ENCODE data around the gene SIK2.

Gene SIK2

DNA sequence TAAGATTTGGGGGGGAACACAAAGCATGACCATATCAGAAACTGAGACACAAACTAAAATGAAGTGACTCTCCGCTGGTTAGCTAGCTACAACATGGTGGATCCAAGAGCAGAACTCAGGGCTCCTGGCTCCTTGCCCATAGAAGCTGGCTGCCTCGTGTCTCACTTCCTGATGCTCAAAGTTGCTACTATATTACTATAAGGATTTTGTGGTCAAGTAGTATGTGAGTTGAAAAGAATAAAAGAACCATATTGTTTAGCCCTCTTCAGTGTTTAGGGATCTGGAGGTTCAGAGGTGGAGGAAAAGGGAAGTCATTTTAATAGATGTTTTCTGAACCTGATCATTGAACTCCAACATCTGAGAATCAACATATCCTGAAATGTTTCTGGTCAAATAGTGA lies 16.9 kb upstream of the SIK2 start:
- Histone ChIP-seq H3K27ac (ENCODE audit: low read depth, low read length) (no peak overlapping the region), H3K4me1 (ENCODE audit: insufficient read depth, low read length) (no peaks in the 10 kb centered on the region), H3K9ac (ENCODE audit: low read length) (no peak overlapping the region), H3K9me3 (ENCODE audit: low read length) (no peaks in the 10 kb centered on the region), H3K36me3 (ENCODE audit: insufficient read depth, low read length) (no peaks in the 10 kb centered on the region), H3K27me3 (ENCODE audit: control insufficient read depth in 1 of 2, insufficient read depth in 2 of 2, low read length in 2 of 2) (no peaks in the 10 kb centered on the region), H3K4me3 (ENCODE audit: low read depth in 1 of 2, low read length in 2 of 2) (no peak overlapping the region)

DNA sequence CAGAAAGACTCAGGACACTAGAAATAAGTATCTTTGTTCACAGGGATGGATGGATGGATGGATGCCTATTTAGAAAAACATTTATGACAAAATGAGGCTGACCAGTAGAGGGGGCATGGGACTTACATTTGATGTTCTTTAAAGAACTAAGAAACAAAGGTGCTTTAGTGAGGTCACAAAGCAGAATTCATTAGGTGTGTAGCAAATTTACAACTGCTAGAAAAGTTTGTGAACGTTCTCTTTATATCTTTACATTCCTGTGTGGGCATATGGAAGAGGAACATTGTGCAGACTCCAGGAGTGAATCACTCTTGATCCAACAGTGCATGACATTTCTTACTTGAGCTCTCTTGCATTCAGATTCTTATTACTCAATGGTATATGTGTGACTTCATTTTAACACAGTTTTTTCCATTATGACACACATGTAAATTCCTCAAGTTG lies 15.8 kb upstream of the SIK2 start:
- Histone ChIP-seq H3K9ac (ENCODE audit: low read length) (no peak overlapping the region), H3K4me1 (ENCODE audit: insufficient read depth, low read length) (no peaks in the 10 kb centered on the region), H3K27ac (ENCODE audit: low read depth, low read length) (no peak overlapping the region), H3K27me3 (ENCODE audit: control insufficient read depth in 1 of 2, insufficient read depth in 2 of 2, low read length in 2 of 2) (no peaks in the 10 kb centered on the region), H3K36me3 (ENCODE audit: insufficient read depth, low read length) (no peaks in the 10 kb centered on the region), H3K4me3 (ENCODE audit: low read depth in 1 of 2, low read length in 2 of 2) (no peak overlapping the region), H3K9me3 (ENCODE audit: low read length) (no peaks in the 10 kb centered on the region)

DNA sequence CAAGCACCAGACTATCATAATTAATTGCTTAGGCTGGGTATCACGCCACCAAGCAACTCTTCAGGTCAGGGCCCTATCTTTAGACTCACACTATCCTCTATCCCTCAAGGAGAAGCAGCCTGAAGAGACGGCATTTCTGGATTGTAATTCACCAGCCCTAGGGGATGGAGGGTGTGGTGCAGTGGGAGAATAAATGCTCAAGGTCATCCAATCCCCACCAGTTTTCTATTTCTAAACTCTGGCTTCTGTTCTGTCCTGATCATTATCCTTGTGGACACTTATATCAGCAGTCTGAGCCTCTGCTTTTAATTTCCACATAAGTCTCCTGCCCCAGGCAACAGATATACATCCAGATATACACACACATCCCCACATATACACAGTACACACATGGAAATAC lies 13.1 kb upstream of the SIK2 start:
- no peak overlapping the region for H3K9ac ChIP-seq (ENCODE audit: low read length)
- no peaks in the 10 kb centered on the region for H3K9me3 ChIP-seq (ENCODE audit: low read length)
- H3K27me3 ChIP-seq (ENCODE audit: control insufficient read depth in 1 of 2, insufficient read depth in 2 of 2, low read length in 2 of 2): no peaks in the 10 kb centered on the region
- no peaks in the 10 kb centered on the region for H3K36me3 ChIP-seq (ENCODE audit: insufficient read depth, low read length)
- no peaks in the 10 kb centered on the region for H3K4me1 ChIP-seq (ENCODE audit: insufficient read depth, low read length)
- no peak overlapping the region for H3K27ac ChIP-seq (ENCODE audit: low read depth, low read length)
- H3K4me3 ChIP-seq (ENCODE audit: low read depth in 1 of 2, low read length in 2 of 2): no peak overlapping the region

DNA sequence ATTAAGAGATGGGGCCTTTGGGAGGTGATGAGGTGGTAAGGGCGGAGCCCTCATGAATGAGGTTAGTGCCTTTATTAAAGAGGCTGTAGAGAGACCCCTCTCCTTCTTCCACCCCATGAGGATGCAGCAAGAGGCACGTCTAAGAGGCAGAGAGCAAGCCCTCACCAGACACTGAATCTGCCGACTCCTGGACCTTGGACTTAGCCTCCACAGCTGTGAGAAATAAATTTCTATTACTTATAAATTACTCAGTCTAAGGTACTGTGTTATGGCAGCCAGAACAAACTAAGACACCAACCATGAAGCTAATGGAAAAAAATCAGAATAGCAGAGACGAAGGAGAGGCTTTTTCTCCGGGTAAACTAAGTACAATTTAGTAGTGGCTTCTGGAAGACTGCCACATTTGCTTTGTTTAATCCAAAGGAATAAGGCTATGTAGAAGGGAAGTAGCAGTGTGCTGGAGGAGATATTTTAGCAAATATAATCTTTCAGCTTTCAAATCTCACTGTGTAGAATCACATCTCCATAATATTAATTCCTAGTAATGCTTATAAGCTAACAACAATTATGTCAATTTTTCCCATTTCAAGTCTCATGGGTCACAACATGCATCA lies 12.3 kb upstream of the SIK2 start:
- no peaks in the 10 kb centered on the region for H3K36me3 ChIP-seq (ENCODE audit: insufficient read depth, low read length)
- no peak overlapping the region for H3K9ac ChIP-seq (ENCODE audit: low read length)
- no peak overlapping the region for H3K4me3 ChIP-seq (ENCODE audit: low read depth in 1 of 2, low read length in 2 of 2)
- H3K9me3 ChIP-seq (ENCODE audit: low read length): no peaks in the 10 kb centered on the region
- H3K27ac ChIP-seq (ENCODE audit: low read depth, low read length): no peak overlapping the region
- H3K27me3 ChIP-seq (ENCODE audit: control insufficient read depth in 1 of 2, insufficient read depth in 2 of 2, low read length in 2 of 2): no peaks in the 10 kb centered on the region
- H3K4me1 ChIP-seq (ENCODE audit: insufficient read depth, low read length): no peaks in the 10 kb centered on the region

DNA sequence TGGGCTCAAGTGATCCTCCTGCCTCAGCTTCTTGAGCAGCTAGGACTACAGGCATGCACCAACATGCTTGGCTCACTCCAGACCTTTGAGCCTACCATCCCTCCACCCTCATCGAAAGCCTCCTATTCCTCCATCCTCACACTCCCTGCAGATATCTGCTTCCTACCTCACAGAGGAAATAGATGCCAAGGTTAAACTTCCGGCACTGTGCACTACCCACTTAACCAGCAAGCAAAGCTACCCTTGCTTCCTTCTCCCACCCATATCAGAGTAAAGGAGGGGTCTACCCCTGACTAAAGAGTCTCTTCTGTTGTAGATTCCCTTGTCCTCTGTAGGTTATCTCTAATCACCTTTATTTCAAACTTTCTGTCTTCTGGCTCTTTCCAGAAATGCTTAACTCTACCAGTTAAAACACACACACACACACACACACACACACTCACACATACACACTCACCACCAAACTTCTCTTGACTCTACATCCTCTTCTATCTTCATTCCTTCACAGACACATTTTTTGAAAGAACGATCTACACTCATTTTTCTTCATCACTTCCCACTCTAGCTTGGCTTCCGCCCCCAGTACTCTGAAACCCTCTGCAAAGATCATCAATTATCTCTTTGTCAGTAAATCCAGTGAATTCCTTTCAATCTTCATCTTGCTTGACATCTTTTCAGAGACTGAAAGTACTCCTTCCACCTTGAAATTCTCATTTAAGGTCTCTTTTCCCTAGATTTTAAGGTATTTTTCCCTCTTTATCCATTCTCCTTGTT lies 10.9 kb upstream of the SIK2 start:
- Histone ChIP-seq H3K36me3 (ENCODE audit: insufficient read depth, low read length) (no peaks in the 10 kb centered on the region), H3K4me3 (ENCODE audit: low read depth in 1 of 2, low read length in 2 of 2) (no peak overlapping the region), H3K9me3 (ENCODE audit: low read length) (no peaks in the 10 kb centered on the region), H3K27ac (ENCODE audit: low read depth, low read length) (no peak overlapping the region), H3K4me1 (ENCODE audit: insufficient read depth, low read length) (no peaks in the 10 kb centered on the region), H3K9ac (ENCODE audit: low read length) (no peak overlapping the region), H3K27me3 (ENCODE audit: control insufficient read depth in 1 of 2, insufficient read depth in 2 of 2, low read length in 2 of 2) (no peaks in the 10 kb centered on the region)

DNA sequence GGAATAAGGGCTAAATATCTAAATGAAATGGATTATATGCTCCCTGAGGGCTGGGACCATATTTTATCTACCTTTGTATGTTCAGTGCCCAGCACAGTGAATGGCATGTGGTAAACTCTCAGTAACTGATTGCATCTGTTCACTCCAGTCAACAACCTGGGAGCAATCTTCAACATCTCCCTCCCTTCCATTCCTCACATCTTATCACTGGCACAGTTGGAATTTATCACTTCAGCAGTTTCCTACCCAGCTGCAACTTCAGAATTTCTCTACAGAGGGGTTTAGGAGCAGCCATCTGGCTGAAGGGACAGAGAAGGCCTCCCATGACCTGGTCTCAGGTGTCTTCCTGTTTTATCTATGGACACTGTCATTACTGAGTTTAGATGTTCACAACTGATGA lies 9.8 kb upstream of the SIK2 start:
- no peaks in the 10 kb centered on the region for H3K27me3 ChIP-seq (ENCODE audit: control insufficient read depth in 1 of 2, insufficient read depth in 2 of 2, low read length in 2 of 2)
- H3K9me3 ChIP-seq (ENCODE audit: low read length): no peaks in the 10 kb centered on the region
- H3K36me3 ChIP-seq (ENCODE audit: insufficient read depth, low read length): no peaks in the 10 kb centered on the region
- H3K4me3 ChIP-seq (ENCODE audit: low read depth in 1 of 2, low read length in 2 of 2): no peak overlapping the region
- H3K9ac ChIP-seq (ENCODE audit: low read length): no peak overlapping the region
- no peaks in the 10 kb centered on the region for H3K4me1 ChIP-seq (ENCODE audit: insufficient read depth, low read length)
- no peak overlapping the region for H3K27ac ChIP-seq (ENCODE audit: low read depth, low read length)

DNA sequence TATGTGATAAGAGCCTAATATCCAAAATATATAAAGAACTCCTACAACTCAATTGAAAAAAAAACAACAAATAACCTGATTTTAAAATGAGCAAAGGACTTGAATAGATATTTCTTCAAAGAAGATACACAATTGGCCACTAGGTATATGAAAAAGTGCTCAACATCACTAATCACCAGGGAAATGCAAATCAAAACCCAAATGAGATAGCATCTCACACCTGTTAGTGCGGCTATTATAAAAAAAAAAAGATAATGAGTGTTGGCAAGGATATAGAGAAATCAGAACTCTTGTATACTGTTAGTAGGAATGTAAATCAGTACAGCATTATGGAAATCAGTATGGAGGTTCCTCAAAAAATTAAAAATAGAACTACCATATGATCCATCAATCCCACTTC lies 5.9 kb upstream of the SIK2 start:
- Histone ChIP-seq H3K27me3 (ENCODE audit: control insufficient read depth in 1 of 2, insufficient read depth in 2 of 2, low read length in 2 of 2) (no peaks in the 10 kb centered on the region), H3K36me3 (ENCODE audit: insufficient read depth, low read length) (no peaks in the 10 kb centered on the region), H3K9ac (ENCODE audit: low read length) (no peak overlapping the region), H3K4me3 (ENCODE audit: low read depth in 1 of 2, low read length in 2 of 2) (no peak overlapping the region), H3K9me3 (ENCODE audit: low read length) (no peaks in the 10 kb centered on the region), H3K4me1 (ENCODE audit: insufficient read depth, low read length) (peaks cover under 1% of the 10 kb centered on the region), H3K27ac (ENCODE audit: low read depth, low read length) (no peak overlapping the region)

DNA sequence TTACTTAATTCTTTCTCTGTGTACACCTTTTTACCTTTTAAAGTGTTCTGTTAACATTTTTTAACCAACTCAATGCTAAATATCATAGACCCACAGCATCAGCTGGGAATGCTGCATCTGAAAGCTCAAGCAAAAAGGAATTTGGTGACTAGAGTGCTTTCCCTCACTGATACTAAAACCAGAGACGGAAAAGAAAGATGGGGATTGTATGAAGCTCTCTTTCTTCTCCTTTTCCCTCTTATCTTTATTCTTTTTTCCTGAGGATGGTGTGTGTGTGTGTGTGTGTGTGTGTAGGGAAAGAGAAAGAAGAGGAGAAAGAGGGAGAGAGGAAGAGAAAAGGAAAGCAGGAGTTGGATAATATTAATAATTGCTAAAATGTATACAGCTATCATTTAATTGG lies 4.1 kb upstream of the SIK2 start:
- Histone ChIP-seq H3K36me3 (ENCODE audit: insufficient read depth, low read length) (no peaks in the 10 kb centered on the region), H3K9me3 (ENCODE audit: low read length) (no peaks in the 10 kb centered on the region), H3K9ac (ENCODE audit: low read length) (no peak overlapping the region), H3K27ac (ENCODE audit: low read depth, low read length) (no peak overlapping the region), H3K27me3 (ENCODE audit: control insufficient read depth in 1 of 2, insufficient read depth in 2 of 2, low read length in 2 of 2) (no peaks in the 10 kb centered on the region), H3K4me1 (ENCODE audit: insufficient read depth, low read length) (peaks cover 5% of the 10 kb centered on the region), H3K4me3 (ENCODE audit: low read depth in 1 of 2, low read length in 2 of 2) (no peak overlapping the region)

DNA sequence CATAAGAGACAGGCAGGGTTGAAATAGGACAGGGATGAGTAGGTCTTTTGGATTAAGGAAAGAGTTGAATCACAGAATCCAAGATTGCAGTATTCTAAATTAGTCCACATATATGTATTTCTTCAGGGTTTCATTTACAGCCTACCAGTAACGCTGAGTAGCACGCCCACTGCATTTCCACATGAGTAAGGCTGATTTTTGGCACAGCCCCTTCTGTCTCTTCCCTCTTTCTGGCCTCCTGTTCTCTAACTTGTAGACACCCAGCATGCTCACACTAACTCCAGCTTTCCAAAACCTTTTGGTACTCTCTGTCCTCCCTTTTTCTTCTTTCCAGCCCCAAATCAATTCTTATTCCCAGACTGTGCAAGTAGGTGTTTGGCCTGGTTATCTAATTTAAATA lies 3.7 kb upstream of the SIK2 start:
- H3K4me1 ChIP-seq (ENCODE audit: insufficient read depth, low read length): peaks cover 8% of the 10 kb centered on the region
- H3K9me3 ChIP-seq (ENCODE audit: low read length): no peaks in the 10 kb centered on the region
- H3K4me3 ChIP-seq (ENCODE audit: low read depth in 1 of 2, low read length in 2 of 2): no peak overlapping the region
- H3K27me3 ChIP-seq (ENCODE audit: control insufficient read depth in 1 of 2, insufficient read depth in 2 of 2, low read length in 2 of 2): no peaks in the 10 kb centered on the region
- no peak overlapping the region for H3K27ac ChIP-seq (ENCODE audit: low read depth, low read length)
- H3K36me3 ChIP-seq (ENCODE audit: insufficient read depth, low read length): no peaks in the 10 kb centered on the region
- no peak overlapping the region for H3K9ac ChIP-seq (ENCODE audit: low read length)

DNA sequence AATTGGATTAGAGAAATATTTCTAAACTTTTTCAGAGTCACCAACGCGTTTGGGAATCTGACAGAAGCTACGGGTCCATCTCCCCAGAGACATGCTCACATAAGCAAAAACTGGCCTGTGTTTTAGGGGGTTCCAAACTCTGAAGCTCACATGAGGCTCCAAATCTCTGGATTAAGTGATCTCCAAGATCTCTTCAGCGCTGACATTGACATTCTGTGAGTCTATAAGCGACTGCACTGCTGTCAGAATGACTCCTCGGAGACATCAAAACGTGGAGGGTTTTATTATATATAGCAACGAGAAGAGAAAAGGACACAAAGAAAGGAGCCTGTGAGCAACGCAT lies 642 bp upstream of the SIK2 start:
- Histone ChIP-seq H3K36me3 (ENCODE audit: insufficient read depth, low read length) (no peaks in the 10 kb centered on the region), H3K9ac (ENCODE audit: low read length) (peak overlapping the region; percentile 73), H3K27me3 (ENCODE audit: control insufficient read depth in 1 of 2, insufficient read depth in 2 of 2, low read length in 2 of 2) (no peaks in the 10 kb centered on the region), H3K4me1 (ENCODE audit: insufficient read depth, low read length) (peaks cover 19% of the 10 kb centered on the region), H3K4me3 (ENCODE audit: low read depth in 1 of 2, low read length in 2 of 2) (peak overlapping the region; percentile 31 to 67), H3K9me3 (ENCODE audit: low read length) (no peaks in the 10 kb centered on the region), H3K27ac (ENCODE audit: low read depth, low read length) (peak overlapping the region; percentile 61)

DNA sequence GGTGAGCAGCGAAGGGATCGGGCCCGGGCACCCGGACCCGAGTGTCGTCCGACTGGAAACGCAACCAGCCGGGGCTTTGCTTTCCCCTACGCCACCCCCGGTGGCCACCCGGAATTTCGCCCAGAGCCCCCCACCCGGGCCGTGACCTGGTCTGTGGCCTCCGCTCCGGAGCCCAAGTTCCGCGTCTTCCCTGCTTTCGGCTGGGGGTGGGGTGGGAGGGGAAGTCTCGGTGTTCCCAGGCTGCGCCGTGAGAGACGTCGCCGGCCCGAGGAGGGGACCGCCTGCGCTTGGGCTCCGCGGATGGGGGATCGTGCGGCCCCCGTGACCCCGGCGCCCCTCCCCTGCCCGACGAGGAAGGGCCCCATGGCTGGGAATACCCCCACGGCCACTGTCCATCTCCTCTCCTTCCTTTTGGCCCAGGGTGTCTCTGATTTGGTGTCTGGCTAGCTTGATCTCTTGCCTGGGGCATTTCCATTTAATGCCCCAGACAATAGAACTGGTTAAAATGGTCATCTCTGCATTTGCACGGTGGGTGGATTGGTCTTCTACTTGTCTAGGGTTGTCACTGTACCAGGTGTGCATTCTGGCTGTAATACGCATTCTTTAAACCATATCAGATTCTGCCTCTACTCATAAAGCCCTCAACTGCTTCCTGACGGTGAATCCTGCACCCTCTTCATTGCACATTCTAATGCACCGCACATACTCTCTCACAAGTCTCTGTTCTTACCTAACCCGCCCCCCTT lies 789 bp downstream of the SIK2 start:
- no peaks in the 10 kb centered on the region for H3K36me3 ChIP-seq (ENCODE audit: insufficient read depth, low read length)
- peak overlapping the region; percentile 66 for H3K27ac ChIP-seq (ENCODE audit: low read depth, low read length)
- H3K27me3 ChIP-seq (ENCODE audit: control insufficient read depth in 1 of 2, insufficient read depth in 2 of 2, low read length in 2 of 2): no peaks in the 10 kb centered on the region
- peaks cover 27% of the 10 kb centered on the region for H3K4me1 ChIP-seq (ENCODE audit: insufficient read depth, low read length)
- peak overlapping the region; percentile 47 to 75 for H3K4me3 ChIP-seq (ENCODE audit: low read depth in 1 of 2, low read length in 2 of 2)
- H3K9ac ChIP-seq (ENCODE audit: low read length): peak overlapping the region; percentile 71
- no peaks in the 10 kb centered on the region for H3K9me3 ChIP-seq (ENCODE audit: low read length)

Data from muscle layer of colon (tissue), 2 donors.